Fibroblast of pulmonary artery (primary cell): ENCODE data around the gene TMEM131L.
"Not testable (repeated sequence)": the region's sequence is repeated elsewhere in the genome, so short reads cannot be mapped to it uniquely, and the experiment has no call there.

Source experiments
- DNase-seq: peaks from one replicate; pipeline ENCODE4 v3.0.0-alpha.2; 2010; ENCODE audit warnings: low read depth
- H3K4me3 ChIP-seq: replicated peaks from 2 replicates; pipeline ENCODE4 v1.5.1; 2011; ENCODE audit warnings: low read depth, mild to moderate bottlenecking, control low read depth, low read length, moderate library complexity
- CTCF ChIP-seq: IDR thresholded peaks from 2 replicates; pipeline ENCODE4 v1.5.1; 2011; ENCODE audit warnings: mild to moderate bottlenecking, control low read depth, low read length, inconsistent platforms; ENCODE audit errors: missing control alignments

The TMEM131L gene

GRCh38 chr4:153458969-153459368 is 7.2 kb upstream of the TMEM131L start:
- DNase-seq: no peak
- H3K4me3 ChIP-seq: no peak overlapping the region
- no peak for TF ChIP-seq CTCF

GRCh38 chr4:153461549-153461948 is 4.6 kb upstream of the TMEM131L start:
- H3K4me3 ChIP-seq, DNase-seq: not testable (repeated sequence)

- DNase-seq: no peak
- TF ChIP-seq CTCF: no peak
- no peak overlapping the region for H3K4me3 ChIP-seq
These were observed 2.1 kb upstream of the TMEM131L start for GRCh38 chr4:153464068-153464467.

- no peak for TF ChIP-seq CTCF
- DNase-seq: no peak
- H3K4me3 ChIP-seq: peak overlapping the region; percentile 84
These were observed 1.0 kb upstream of the TMEM131L start for GRCh38 chr4:153465140-153465539.

- DNase-seq: peak; percentile 68
- H3K4me3 ChIP-seq: peak overlapping the region; percentile 84
- peak; percentile 19 for TF ChIP-seq CTCF
These were observed 512 bp upstream of the TMEM131L start for GRCh38 chr4:153465615-153466080.

- TF ChIP-seq CTCF: no peak
- peak overlapping the region; percentile 84 for H3K4me3 ChIP-seq
- no peak for DNase-seq
These were observed 1.1 kb downstream of the TMEM131L start for GRCh38 chr4:153466949-153467896.

GRCh38 chr4:153467897-153468262 is 1.7 kb downstream of the TMEM131L start:
- peak overlapping the region; percentile 84 for H3K4me3 ChIP-seq
- DNase-seq: peak; percentile 30

More at GRCh38 chr4:153467897-153468262, 1.7 kb downstream of the TMEM131L start:
- no peak for TF ChIP-seq CTCF
